Raji (cell line): ENCODE data around the gene USP40.

Source experiments
- POLR2A ChIP-seq: IDR thresholded peaks from 2 replicates; pipeline ENCODE4 v1.6.1; 2011; ENCODE audit warnings: low read depth, low read length, control low read depth; ENCODE audit not compliant: insufficient read depth

Gene USP40

DNA sequence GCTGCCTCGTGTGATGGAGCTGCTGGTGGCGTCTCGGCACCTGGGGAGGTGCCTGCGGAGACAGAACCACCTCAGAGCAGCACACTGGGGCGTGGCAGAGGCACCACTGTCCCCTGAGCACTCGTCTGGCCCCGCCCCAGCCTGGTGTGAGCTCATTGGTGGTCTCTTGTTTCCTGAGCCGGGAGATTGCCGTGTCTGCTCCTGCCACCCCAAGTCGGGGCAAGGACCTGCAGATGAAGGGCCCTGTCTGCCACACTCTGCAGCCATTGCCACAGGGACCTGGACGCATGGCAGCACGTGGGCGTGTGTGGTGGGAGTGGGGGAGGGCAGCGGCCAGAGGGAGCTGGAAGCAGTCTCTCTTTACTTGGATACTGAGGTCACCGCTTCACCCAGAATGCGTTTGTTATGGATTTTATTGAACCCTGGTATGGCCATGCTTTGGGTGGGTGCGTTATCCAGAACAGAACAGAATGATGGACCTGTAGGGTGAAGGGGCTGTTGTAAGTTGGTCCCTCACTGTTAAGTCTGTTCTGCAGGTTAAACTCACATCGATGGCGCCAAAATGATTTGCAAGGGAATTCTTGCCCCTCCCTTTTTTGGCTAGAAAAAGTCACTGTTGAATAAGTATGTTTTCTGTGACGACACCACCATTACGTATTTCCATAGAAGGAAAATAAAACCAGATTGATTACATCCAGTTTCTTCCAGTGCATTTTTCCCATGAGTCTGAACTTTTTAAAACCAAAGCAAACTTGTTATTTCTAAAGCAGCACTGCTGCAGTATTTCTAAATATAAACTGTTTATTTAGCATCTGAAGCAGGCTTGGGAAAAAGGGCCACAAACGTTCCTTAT is 92.0 kb downstream of the USP40 start:
- no peak for TF ChIP-seq POLR2A

DNA sequence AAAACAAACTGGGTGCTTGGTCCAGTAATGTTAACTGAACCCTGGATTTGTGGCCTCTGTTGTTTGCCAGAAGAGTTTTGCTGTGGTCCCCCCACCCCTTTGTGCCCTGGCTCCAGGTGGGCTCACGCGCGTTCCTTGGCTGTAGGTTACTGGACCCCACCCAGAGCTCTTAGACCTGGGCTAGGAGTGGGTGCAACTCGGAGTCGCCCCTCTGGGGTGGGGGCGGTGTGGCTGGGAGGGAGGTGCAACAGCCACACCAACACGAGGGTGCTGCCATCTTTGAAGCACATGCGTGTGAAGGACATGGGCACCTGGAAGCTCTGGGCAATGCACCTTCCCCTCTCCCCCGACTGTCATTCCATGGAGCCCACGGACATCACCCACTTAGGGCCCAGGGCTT is 92.7 kb downstream of the USP40 start:
- TF ChIP-seq POLR2A: no peak

DNA sequence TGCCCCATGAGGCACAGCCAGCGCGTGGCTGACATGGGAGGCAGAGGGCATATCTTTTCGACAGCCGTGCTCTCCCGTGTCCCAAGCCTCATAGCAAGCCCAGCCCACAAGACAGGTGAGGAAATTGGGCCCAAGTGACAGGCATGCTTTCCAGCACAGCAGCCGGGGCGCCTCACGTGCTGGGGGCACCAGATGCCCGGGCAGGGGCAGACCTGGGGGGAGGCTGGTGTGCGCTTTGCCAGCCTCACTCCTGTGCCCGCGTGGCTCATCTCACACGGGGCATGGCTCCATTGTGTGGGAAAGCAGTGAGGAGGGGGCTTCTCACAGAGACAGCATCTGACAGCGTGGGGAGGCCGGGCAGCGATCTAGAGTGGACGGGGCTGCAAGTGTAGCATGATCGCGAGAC is 93.2 kb downstream of the USP40 start:
- TF ChIP-seq POLR2A: no peak

DNA sequence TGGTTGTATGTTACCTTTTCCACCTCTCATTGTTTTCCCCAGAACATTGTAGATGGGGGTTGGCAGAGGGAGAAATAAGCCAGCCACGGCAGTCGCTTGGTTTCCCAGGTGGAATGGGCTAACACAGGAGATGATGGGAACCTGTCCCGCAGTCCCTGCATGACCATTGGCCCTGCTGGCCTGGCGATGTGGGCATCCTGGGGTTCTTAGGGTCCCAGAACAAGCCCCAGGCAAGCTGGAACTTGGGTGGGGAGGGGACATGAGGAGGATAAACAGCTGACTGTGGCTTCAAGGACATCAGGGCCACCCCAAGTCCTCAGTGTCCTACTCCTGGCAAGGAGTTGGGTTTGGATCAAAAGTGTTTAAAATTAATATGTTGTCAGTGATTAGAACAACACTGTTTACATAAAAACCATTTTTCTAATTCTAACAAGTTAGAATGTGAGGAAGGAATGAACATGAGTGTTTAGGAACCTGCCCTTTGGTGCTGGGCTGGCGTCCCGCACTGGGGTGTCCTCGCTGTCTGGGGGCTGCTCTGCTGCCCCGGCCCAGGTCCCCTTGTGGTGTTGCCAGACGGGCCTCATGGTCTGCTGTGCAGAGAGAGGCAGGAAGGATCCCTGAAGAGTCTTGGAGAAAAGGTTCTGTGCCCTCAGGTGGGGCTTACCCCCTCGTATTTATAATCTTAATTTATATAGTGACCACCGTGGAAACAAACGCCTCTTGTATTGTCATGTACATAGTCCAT is 95.1 kb downstream of the USP40 start:
- TF ChIP-seq POLR2A: no peak

DNA sequence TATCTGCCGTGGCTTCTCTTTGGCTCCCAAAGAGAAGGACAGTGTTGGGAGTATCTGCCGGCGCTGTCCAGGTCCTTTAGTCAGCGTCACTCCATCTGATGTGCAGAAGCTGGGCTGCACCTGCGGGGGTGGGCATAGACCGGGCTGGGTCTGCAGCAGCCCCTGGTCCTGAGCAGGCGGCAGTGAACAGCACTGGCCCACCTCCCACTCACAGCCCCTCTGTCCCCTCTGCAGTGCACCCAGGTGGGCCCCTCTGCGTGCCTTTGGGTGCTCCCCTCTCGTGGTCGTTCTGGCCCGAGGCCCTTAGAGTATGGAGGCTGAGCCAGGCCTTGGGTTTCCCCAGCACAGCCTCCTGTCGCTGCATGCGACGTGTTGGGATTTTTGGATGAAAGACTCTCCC is 95.7 kb downstream of the USP40 start:
- TF ChIP-seq POLR2A: no peak

DNA sequence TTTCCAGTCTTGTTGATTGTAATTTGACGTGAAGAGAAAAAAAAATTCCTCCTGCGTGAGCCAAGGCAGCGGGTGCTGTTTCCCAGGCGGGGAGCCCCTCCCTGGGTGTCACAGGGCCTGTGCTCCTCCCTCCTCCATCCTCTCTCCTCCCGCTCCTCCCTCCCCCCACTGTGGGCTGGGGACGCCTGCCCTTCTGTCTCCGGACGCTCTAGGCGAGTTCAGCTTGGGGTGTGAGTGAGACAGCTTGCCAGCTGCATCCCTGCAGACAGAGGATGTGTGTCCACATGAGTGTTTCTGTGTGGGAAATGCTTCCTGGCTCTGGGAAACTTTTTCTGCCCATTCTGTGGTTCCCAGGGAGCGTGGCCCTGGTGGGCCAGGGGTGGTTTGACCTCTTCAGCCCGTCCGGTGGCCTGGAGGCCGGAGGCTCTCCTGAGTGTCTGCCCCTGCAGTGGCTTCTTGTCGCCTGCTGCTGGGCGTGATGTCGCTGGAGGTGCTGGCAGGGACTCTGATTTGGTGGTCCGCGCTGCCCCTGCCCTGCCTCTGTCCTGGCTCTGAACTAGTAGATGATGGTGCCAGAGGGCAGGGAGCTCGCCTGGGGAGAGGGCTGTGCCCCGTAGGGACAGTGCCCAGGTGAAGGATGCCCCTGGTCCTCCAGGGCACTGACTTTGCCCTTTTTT is 96.4 kb downstream of the USP40 start:
- TF ChIP-seq POLR2A: no peak

DNA sequence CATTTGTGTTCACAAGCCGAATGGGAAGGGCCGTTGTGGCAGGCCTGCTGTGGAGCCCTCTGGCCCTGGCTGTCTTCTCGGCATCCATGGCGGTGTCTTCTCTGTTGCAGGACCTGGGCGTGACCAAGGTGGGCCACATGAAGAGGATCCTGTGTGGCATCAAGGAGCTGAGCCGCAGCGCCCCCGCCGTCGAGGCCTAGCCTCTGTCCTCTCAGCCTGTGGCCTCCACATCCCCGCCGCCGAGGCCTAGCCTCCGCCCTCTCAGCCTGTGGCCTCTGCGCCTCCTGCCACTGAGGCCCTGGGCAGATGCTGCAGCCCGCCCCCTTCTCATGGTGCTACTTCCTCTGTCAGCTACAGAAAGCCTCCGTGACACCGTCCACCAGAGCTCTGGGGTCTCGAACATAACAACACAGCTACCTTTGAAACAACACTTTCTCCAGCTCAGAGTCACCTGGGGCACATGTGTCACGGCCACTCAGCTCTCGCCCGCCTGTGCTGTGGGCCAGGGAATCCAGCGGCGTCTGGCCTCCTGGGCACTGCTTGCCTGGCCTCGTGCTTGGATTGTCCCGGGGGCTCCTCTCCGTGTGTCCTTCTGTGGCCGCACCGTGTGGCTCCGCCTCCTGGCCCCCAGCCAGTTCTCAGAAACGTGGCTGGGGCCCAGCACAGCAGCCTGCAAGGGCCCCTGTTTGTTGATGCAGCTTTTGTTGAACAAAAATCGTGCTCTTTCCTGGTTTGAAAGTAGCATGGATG is 97.1 kb downstream of the USP40 start:
- no peak for TF ChIP-seq POLR2A

DNA sequence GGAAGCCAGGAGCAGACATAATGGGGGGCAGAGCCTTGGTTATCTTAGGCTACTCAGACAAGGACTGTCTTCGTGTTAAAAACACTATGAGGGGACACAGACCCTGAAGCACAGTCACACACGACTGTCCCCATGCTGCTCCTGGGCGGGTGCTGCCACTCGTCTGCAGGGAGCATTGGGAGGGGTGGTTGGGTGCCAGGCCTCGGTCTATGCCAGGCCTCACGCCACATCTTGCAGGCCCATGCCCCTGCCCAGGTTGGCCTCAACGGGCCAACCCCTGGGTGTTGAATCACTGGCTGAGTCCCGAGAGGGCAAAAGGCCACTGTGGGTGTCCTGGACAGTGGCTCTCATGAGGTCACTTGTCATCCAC is 97.9 kb downstream of the USP40 start:
- no peak for TF ChIP-seq POLR2A

DNA sequence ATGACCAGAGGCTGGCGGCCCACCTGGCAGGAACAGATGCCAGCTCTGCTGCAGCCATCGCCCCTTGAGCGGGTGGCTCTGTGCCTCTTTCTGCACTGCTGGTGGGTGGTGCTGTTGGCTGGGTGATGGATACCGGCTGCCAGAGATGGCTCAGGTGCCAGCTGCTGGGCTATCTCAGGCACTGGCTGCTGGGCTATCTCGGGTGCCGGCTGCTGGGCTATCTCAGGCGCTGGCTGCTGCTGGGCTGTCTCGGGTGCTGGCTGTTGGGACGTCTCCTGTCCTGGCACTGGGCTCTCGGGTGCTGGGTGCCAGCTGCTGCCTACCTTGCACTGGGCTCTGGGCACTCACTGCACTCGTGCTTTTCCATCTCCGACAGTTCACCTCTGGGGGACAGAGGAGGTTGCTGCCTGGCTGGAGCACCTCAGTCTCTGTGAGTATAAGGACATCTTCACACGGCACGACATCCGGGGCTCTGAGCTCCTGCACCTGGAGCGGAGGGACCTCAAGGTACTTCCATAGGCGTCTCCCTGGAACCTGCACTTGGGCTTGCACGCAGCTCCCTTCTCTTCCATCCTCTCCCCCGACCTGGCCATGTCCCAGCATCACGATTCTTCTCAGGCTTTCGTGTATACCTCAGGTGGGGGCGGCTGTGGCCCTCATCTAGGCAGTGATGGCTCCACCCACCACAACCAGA is 98.4 kb downstream of the USP40 start:
- no peak for TF ChIP-seq POLR2A

DNA sequence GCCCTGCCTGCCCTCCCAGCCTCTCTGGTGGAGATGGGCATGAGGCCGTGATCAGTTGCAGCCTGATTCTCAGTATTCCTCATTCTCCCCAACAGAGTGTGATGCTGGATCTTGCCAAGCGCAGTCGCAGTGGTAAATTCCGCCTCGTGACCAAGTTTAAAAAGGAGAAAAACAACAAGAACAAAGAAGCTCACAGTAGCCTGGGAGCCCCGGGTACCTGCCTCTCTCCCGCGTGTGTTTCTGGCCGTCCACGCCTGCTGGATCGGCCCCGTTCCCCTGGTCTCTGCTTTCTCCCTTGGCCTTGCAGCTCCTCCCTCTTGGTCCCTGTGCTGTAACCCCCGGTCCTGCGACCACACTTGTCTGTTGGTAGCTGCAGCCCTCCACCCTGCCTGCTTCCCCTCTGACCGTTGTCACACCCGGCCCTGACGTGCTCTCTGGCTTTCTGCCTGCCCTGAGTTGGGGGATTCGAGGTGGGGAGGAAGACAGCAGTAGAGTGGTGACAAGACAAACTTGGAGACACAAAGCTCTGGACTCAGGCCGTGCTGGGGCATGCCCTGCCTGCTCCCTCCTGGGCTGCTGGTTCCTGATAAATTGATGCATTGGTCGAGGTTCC is 99.5 kb downstream of the USP40 start:
- TF ChIP-seq POLR2A: no peak

DNA sequence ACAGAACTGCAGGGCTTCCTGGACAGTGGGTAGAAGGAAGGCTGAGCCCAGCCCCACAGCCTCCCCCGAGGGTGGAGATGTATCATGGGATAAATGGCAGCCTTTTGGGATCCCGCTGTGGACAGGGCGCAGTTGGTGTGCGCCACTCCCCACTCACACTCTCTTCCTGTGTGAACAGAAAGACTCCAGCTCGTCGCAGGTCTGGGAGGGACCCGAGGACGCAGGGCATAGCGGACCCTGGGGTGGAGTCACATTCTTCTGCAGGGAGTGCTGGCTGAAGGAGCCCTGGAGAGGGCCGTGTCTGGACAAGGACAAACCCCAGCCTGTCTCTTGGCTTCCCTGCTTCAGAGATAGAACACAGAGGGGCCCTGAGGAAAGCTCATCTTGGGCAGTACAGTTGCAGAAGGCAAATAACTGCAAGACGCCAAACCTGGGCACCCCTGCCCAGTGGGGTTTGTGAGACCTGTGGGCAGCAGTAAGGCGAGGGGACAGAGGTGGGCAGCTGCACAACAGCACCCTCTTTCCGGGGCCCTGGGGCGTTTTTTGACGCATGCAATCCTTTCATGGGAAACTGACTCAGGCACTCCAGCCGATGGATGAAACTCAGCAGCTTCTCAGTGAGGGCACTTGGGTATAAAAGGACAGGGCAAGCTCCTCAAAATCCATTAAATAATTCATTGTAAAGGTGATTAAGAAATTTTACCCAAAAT is 101.9 kb downstream of the USP40 start:
- no peak for TF ChIP-seq POLR2A

DNA sequence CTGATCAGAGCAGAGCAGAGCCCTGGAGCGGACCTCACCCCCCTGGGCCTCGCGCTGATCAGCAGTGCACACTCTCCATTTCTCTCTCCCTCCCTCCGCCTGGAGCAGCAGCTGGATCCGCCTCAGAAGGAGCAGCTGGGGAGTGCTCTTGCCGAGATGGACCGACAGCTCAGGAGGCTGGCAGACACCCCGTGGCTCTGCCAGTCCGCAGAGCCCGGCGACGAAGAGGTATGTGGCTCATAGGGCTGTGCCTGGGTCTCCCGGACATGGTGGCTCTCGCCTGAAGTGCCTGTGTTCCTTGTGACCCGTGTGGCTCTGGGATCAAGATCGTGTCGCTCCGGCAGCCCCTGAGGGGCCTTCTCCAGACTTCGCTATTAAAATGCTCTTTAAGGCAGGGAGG is 102.5 kb downstream of the USP40 start:
- TF ChIP-seq POLR2A: no peak

DNA sequence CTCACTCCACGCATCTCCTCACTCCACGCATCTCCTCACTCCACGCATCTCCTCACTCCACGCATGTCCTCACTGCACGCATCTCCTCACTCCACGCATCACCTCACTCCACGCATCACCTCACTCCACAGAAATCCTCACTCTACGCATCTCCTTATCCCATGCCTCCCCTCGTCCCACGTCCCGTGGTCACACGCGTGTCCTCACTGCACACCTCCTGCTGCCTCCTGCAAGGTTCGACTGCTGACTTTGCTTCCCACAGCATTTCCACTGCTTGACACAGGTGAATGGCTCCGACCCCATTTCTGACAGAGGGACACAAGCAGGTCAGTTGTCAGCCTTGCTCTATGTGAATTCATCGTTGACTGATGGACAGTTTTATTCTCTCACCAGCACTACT is 103.0 kb downstream of the USP40 start:
- no peak for TF ChIP-seq POLR2A
